ENCODE data around the gene PTGES2. TPM values are rescaled to one million over a fixed set of nuclear protein-coding genes. Genes with fewer than 3 reads are reported as not detected.

The PTGES2 gene
- total and polyA plus RNA-seq, 4 donors, result 22.8 to 41.1 (median 31.5) TPM

DNA sequence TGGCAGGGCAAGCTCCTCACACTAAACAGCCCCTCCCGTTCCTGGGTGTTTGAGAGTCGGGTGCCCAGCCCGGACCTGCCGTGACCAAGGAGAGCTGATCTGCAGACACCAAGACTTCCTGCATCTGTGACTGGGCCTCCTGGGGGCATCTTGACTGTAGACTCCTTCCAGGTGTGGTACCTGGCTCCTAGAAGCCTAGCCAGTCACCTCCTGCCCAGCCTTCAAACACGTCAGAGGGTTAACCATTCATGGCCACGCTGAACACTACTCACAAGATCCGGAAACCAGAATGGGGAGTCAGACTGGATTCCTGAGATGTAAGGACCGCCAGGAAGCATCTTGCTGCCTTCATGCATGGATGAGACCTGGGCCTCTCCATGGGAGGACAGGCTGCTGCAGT, 18.0 kb upstream of the PTGES2 start:
- Histone ChIP-seq H3K4me3 (ENCODE audit: low read depth in 1 of 3, low read length in 3 of 3) (no peak overlapping the region), H3K27me3 (ENCODE audit: control insufficient read depth in 4 of 4, insufficient read depth in 4 of 4, low read length in 3 of 4) (no peaks in the 10 kb centered on the region), H3K36me3 (ENCODE audit: control insufficient read depth in 4 of 4, insufficient read depth in 3 of 4, low read depth in 1 of 4, low read length in 3 of 4) (no peaks in the 10 kb centered on the region), H3K27ac (ENCODE audit: low read depth in 1 of 2, low read length in 2 of 2) (no peak overlapping the region), H3K9ac (ENCODE audit: low read depth in 1 of 2, low read length in 2 of 2) (no peak overlapping the region), H3K4me1 (ENCODE audit: control insufficient read depth in 4 of 4, insufficient read depth in 4 of 4, low read length in 3 of 4) (peaks cover 8 to 13% (median 10%) of the 10 kb centered on the region in 4 donors), H3K9me3 (ENCODE audit: control insufficient read depth in 4 of 4, low read length in 3 of 4) (no peaks in the 10 kb centered on the region)
- 90% methylated on average over 8 of the region's 8 CpGs for WGBS
- no peak for DNase-seq (ENCODE audit: low spot score)
- no peak for TF ChIP-seq RAD21 (IDR thresholded peaks at IDR 0.05)
- TF ChIP-seq FOXA2 (IDR thresholded peaks at IDR 0.05), result no peak
- no peak for TF ChIP-seq FOXA1 (IDR thresholded peaks at IDR 0.05)
- TF ChIP-seq TAF1 (conservative IDR thresholded peaks at IDR 0.05), result no peak
- TF ChIP-seq, protein P1, sequence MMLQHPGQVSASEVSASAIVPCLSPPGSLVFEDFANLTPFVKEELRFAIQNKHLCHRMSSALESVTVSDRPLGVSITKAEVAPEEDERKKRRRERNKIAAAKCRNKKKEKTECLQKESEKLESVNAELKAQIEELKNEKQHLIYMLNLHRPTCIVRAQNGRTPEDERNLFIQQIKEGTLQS (IDR thresholded peaks at IDR 0.05), result no peak
- TF ChIP-seq JUND (IDR thresholded peaks at IDR 0.05), result no peak
- no peak for TF ChIP-seq EGR1 (IDR thresholded peaks at IDR 0.05; ENCODE audit: low read depth in 2 of 2)
- TF ChIP-seq HNF4A (conservative IDR thresholded peaks at IDR 0.05), result no peak

DNA sequence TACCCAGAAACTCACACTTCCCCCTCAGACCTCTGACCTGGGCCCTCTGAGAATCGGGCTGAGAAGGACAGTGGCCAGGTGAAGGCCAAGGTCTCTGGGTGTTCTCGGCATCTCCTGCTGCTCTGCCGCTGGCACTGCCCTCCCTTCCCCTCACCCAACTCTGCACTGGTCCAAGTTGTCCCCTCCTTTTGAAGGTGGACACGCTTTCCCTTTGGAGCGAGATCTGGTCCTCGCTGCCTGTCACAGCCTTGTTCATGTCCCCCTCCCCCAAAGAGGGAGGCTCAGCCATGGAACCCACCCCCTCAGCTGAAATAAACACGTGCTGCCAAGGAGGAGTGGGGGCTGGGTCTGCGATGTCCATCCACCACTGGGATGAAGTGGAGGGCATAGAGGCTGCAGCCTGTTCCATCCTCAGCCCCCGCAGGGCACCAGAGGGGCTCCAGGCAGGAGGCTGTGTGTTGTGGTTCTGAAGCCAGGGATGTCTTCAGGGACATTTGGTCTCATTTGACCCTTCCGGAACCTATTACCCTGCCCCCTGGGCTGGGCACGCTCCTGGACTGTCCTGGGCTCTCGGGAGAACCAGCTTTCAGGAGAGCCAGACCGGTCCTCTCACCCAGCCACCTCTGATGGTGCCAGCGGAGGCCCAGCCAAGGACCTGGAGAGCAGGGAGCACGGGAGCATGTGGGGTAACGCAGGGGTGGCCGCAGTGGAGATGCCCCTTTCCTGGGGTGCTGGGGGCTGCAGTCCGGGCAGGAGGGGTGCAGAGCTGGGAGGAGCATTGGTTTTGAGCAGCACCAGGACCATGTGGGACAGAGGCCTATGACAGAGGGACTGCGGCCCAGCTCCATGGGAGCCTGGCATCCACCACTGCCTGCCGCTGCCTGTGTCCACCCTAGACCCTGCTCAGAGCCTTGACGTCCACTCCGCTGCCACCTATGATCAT, 17.0 kb upstream of the PTGES2 start:
- no peak for DNase-seq (ENCODE audit: low spot score)
- Histone ChIP-seq H3K27ac (ENCODE audit: low read depth in 1 of 2, low read length in 2 of 2) (no peak overlapping the region), H3K36me3 (ENCODE audit: control insufficient read depth in 4 of 4, insufficient read depth in 3 of 4, low read depth in 1 of 4, low read length in 3 of 4) (no peaks in the 10 kb centered on the region), H3K9ac (ENCODE audit: low read depth in 1 of 2, low read length in 2 of 2) (no peak overlapping the region), H3K27me3 (ENCODE audit: control insufficient read depth in 4 of 4, insufficient read depth in 4 of 4, low read length in 3 of 4) (no peaks in the 10 kb centered on the region), H3K9me3 (ENCODE audit: control insufficient read depth in 4 of 4, low read length in 3 of 4) (no peaks in the 10 kb centered on the region), H3K4me3 (ENCODE audit: low read depth in 1 of 3, low read length in 3 of 3) (no peak overlapping the region), H3K4me1 (ENCODE audit: control insufficient read depth in 4 of 4, insufficient read depth in 4 of 4, low read length in 3 of 4) (peaks cover 8 to 12% (median 10%) of the 10 kb centered on the region in 4 donors)
- 93% methylated on average over 22 of the region's 22 CpGs for WGBS
- TF ChIP-seq, protein P2, sequence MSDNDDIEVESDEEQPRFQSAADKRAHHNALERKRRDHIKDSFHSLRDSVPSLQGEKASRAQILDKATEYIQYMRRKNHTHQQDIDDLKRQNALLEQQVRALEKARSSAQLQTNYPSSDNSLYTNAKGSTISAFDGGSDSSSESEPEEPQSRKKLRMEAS (IDR thresholded peaks at IDR 0.05), result no peak
- TF ChIP-seq SP1 (IDR thresholded peaks at IDR 0.05) (no peak), RAD21 (IDR thresholded peaks at IDR 0.05) (no peak), JUND (IDR thresholded peaks at IDR 0.05) (no peak), TAF1 (conservative IDR thresholded peaks at IDR 0.05) (no peak), NR2F2 (IDR thresholded peaks at IDR 0.05) (no peak), GABPA (IDR thresholded peaks at IDR 0.05 in 1 of 2, conservative IDR thresholded peaks at IDR 0.05 in 1 of 2) (no peak), FOXA1 (IDR thresholded peaks at IDR 0.05) (no peak), FOXA2 (IDR thresholded peaks at IDR 0.05) (no peak), RXRA (IDR thresholded peaks at IDR 0.05) (no peak), YY1 (IDR thresholded peaks at IDR 0.05) (no peak), HNF4G (IDR thresholded peaks at IDR 0.05) (no peak)
- TF ChIP-seq, protein P3, sequence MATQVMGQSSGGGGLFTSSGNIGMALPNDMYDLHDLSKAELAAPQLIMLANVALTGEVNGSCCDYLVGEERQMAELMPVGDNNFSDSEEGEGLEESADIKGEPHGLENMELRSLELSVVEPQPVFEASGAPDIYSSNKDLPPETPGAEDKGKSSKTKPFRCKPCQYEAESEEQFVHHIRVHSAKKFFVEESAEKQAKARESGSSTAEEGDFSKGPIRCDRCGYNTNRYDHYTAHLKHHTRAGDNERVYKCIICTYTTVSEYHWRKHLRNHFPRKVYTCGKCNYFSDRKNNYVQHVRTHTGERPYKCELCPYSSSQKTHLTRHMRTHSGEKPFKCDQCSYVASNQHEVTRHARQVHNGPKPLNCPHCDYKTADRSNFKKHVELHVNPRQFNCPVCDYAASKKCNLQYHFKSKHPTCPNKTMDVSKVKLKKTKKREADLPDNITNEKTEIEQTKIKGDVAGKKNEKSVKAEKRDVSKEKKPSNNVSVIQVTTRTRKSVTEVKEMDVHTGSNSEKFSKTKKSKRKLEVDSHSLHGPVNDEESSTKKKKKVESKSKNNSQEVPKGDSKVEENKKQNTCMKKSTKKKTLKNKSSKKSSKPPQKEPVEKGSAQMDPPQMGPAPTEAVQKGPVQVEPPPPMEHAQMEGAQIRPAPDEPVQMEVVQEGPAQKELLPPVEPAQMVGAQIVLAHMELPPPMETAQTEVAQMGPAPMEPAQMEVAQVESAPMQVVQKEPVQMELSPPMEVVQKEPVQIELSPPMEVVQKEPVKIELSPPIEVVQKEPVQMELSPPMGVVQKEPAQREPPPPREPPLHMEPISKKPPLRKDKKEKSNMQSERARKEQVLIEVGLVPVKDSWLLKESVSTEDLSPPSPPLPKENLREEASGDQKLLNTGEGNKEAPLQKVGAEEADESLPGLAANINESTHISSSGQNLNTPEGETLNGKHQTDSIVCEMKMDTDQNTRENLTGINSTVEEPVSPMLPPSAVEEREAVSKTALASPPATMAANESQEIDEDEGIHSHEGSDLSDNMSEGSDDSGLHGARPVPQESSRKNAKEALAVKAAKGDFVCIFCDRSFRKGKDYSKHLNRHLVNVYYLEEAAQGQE (IDR thresholded peaks at IDR 0.05), result no peak
- TF ChIP-seq, protein P4, sequence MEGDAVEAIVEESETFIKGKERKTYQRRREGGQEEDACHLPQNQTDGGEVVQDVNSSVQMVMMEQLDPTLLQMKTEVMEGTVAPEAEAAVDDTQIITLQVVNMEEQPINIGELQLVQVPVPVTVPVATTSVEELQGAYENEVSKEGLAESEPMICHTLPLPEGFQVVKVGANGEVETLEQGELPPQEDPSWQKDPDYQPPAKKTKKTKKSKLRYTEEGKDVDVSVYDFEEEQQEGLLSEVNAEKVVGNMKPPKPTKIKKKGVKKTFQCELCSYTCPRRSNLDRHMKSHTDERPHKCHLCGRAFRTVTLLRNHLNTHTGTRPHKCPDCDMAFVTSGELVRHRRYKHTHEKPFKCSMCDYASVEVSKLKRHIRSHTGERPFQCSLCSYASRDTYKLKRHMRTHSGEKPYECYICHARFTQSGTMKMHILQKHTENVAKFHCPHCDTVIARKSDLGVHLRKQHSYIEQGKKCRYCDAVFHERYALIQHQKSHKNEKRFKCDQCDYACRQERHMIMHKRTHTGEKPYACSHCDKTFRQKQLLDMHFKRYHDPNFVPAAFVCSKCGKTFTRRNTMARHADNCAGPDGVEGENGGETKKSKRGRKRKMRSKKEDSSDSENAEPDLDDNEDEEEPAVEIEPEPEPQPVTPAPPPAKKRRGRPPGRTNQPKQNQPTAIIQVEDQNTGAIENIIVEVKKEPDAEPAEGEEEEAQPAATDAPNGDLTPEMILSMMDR (IDR thresholded peaks at IDR 0.05; ENCODE audit: low read depth, low read length, missing input control), result no peak
